ENCODE results near the gene CHST8.

The CHST8 gene

GRCh38 chr19:33780746-33781145 is 159.0 kb downstream of the CHST8 start:
- no peak overlapping the region for H3K4me3 ChIP-seq (replicated peaks; ENCODE audit: insufficient read depth, low read length)
- H3K27me3 ChIP-seq (ENCODE audit: insufficient read depth, poor library complexity, severe bottlenecking) = no peaks in the 10 kb centered on the region
- no peak overlapping the region for H3K27ac ChIP-seq (replicated peaks)
- TF ChIP-seq POLR2AphosphoS5 (IDR thresholded peaks at IDR 0.05; ENCODE audit: low read depth) (no peak), GABPA (IDR thresholded peaks at IDR 0.05; ENCODE audit: low read depth) (no peak), SPI1 (IDR thresholded peaks at IDR 0.05; ENCODE audit: borderline replicate concordance, low read depth) (no peak)
- TF ChIP-seq, protein P1, sequence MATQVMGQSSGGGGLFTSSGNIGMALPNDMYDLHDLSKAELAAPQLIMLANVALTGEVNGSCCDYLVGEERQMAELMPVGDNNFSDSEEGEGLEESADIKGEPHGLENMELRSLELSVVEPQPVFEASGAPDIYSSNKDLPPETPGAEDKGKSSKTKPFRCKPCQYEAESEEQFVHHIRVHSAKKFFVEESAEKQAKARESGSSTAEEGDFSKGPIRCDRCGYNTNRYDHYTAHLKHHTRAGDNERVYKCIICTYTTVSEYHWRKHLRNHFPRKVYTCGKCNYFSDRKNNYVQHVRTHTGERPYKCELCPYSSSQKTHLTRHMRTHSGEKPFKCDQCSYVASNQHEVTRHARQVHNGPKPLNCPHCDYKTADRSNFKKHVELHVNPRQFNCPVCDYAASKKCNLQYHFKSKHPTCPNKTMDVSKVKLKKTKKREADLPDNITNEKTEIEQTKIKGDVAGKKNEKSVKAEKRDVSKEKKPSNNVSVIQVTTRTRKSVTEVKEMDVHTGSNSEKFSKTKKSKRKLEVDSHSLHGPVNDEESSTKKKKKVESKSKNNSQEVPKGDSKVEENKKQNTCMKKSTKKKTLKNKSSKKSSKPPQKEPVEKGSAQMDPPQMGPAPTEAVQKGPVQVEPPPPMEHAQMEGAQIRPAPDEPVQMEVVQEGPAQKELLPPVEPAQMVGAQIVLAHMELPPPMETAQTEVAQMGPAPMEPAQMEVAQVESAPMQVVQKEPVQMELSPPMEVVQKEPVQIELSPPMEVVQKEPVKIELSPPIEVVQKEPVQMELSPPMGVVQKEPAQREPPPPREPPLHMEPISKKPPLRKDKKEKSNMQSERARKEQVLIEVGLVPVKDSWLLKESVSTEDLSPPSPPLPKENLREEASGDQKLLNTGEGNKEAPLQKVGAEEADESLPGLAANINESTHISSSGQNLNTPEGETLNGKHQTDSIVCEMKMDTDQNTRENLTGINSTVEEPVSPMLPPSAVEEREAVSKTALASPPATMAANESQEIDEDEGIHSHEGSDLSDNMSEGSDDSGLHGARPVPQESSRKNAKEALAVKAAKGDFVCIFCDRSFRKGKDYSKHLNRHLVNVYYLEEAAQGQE (IDR thresholded peaks at IDR 0.05; ENCODE audit: insufficient replicate concordance, low read depth) = no peak
- TF ChIP-seq, protein P2, sequence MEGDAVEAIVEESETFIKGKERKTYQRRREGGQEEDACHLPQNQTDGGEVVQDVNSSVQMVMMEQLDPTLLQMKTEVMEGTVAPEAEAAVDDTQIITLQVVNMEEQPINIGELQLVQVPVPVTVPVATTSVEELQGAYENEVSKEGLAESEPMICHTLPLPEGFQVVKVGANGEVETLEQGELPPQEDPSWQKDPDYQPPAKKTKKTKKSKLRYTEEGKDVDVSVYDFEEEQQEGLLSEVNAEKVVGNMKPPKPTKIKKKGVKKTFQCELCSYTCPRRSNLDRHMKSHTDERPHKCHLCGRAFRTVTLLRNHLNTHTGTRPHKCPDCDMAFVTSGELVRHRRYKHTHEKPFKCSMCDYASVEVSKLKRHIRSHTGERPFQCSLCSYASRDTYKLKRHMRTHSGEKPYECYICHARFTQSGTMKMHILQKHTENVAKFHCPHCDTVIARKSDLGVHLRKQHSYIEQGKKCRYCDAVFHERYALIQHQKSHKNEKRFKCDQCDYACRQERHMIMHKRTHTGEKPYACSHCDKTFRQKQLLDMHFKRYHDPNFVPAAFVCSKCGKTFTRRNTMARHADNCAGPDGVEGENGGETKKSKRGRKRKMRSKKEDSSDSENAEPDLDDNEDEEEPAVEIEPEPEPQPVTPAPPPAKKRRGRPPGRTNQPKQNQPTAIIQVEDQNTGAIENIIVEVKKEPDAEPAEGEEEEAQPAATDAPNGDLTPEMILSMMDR (IDR thresholded peaks at IDR 0.05; ENCODE audit: insufficient read depth, low read length) = no peak
- no peak for DNase-seq (ENCODE audit: low read depth in 1 of 2, low spot score in 1 of 2)

- TF ChIP-seq SPI1 (IDR thresholded peaks at IDR 0.05; ENCODE audit: borderline replicate concordance, low read depth) (no peak), GABPA (IDR thresholded peaks at IDR 0.05; ENCODE audit: low read depth) (no peak)
- TF ChIP-seq, protein P1 (IDR thresholded peaks at IDR 0.05; ENCODE audit: insufficient replicate concordance, low read depth) = no peak
- TF ChIP-seq, protein P2 (IDR thresholded peaks at IDR 0.05; ENCODE audit: insufficient read depth, low read length) = no peak
- no peak overlapping the region for H3K27ac ChIP-seq (replicated peaks)
- H3K27me3 ChIP-seq (ENCODE audit: insufficient read depth, poor library complexity, severe bottlenecking) = no peaks in the 10 kb centered on the region
- no peak for DNase-seq (ENCODE audit: low read depth in 1 of 2, low spot score in 1 of 2)
- H3K4me3 ChIP-seq (replicated peaks; ENCODE audit: insufficient read depth, low read length) = no peak overlapping the region
Observed at GRCh38 chr19:33781415-33781935, 159.7 kb downstream of the CHST8 start.

GRCh38 chr19:33781996-33782395 is 160.2 kb downstream of the CHST8 start:
- TF ChIP-seq, protein P1 (IDR thresholded peaks at IDR 0.05; ENCODE audit: insufficient replicate concordance, low read depth) = no peak
- TF ChIP-seq, protein P2 (IDR thresholded peaks at IDR 0.05; ENCODE audit: insufficient read depth, low read length) = no peak
- TF ChIP-seq SPI1 (IDR thresholded peaks at IDR 0.05; ENCODE audit: borderline replicate concordance, low read depth) (no peak), GABPA (IDR thresholded peaks at IDR 0.05; ENCODE audit: low read depth) (no peak), POLR2AphosphoS5 (IDR thresholded peaks at IDR 0.05; ENCODE audit: low read depth) (no peak)
- DNase-seq (ENCODE audit: low read depth in 1 of 2, low spot score in 1 of 2) = no peak
- no peaks in the 10 kb centered on the region for H3K27me3 ChIP-seq (ENCODE audit: insufficient read depth, poor library complexity, severe bottlenecking)
- H3K4me3 ChIP-seq (replicated peaks; ENCODE audit: insufficient read depth, low read length) = no peak overlapping the region
- H3K27ac ChIP-seq (replicated peaks) = no peak overlapping the region

Measured in HL-60 (cell line).